Hepatocyte (in vitro differentiated cells): ENCODE data around the gene GAGE12H. TPM values are rescaled to one million over a fixed set of nuclear protein-coding genes. Genes with fewer than 3 reads are reported as not detected.
"Not testable (repeated sequence)": the region's sequence is repeated elsewhere in the genome, so short reads cannot be mapped to it uniquely, and the experiment has no call there.

Experiments
- DNase-seq: peaks from one replicate; pipeline ENCODE4 v3.0.0-alpha.2; 2016; ENCODE audit warnings: low spot score
- H2AFZ ChIP-seq: fragments of 200-600 bp; sonication (generic); 2 replicates; pipeline ENCODE4 v1.6.0; 2016; ENCODE audit warnings: antibody characterized with exemption, mild to moderate bottlenecking
- H3K27ac ChIP-seq: fragments of 200-600 bp; sonication (generic); 2 replicates; pipeline ENCODE4 v1.5.1; 2016; ENCODE audit warnings: mild to moderate bottlenecking
- H3K27me3 ChIP-seq: fragments of 200-600 bp; sonication (generic); 2 replicates; pipeline ENCODE4 v1.6.1; 2016
- H3K36me3 ChIP-seq: fragments of 200-600 bp; sonication (generic); replicated peaks from 2 replicates; pipeline ENCODE4 v1.5.1; 2016; ENCODE audit warnings: low read depth; ENCODE audit not compliant: insufficient read depth
- H3K4me1 ChIP-seq: fragments of 200-600 bp; sonication (generic); 2 replicates; pipeline ENCODE4 v1.5.1; 2016; ENCODE audit warnings: mild to moderate bottlenecking, moderate library complexity; ENCODE audit not compliant: insufficient read depth
- H3K4me2 ChIP-seq: fragments of 200-600 bp; sonication (generic); 2 replicates; pipeline ENCODE4 v1.6.0; 2016
- H3K4me3 ChIP-seq: fragments of 200-600 bp; sonication (generic); 2 replicates; pipeline ENCODE4 v1.5.1; 2016; ENCODE audit warnings: mild to moderate bottlenecking
- H3K79me2 ChIP-seq: fragments of 200-600 bp; sonication (generic); 2 replicates; pipeline ENCODE4 v1.6.0; 2017; ENCODE audit warnings: mild to moderate bottlenecking
- H3K9me2 ChIP-seq: fragments of 200-600 bp; sonication (generic); replicated peaks from 2 replicates; pipeline ENCODE4 v1.6.0; 2017; ENCODE audit warnings: mild to moderate bottlenecking; ENCODE audit not compliant: insufficient read depth
- H3K9me3 ChIP-seq: fragments of 200-600 bp; sonication (generic); 2 replicates; pipeline ENCODE4 v1.5.1; 2016; ENCODE audit warnings: low read depth, mild to moderate bottlenecking
- H4K20me1 ChIP-seq: fragments of 200-600 bp; sonication (generic); 2 replicates; pipeline ENCODE4 v1.6.0; 2016; ENCODE audit warnings: mild to moderate bottlenecking; ENCODE audit not compliant: insufficient read depth, poor library complexity, severe bottlenecking
- WGBS: methylation state at CpG from one replicate; pipeline ENCODE4 v1.1.6; 2016; ENCODE audit warnings: low lambda C conversion rate; ENCODE audit errors: missing lambda C conversion rate; 5-methylcytosine and 5-hydroxymethylcytosine counted together
- polyA plus RNA-seq: library from polyadenylated mRNA; unstranded; fragments of >200 nt; fragmentation: Nextera tagmentation; extraction: Ambion mirVana; gene quantifications from 2 replicates; pipeline ENCODE4 v1.2.1, GENCODE V29; 2016
- total RNA-seq: library from RNA; depleted of rRNA; stranded (reverse); fragments of >200 nt; gene quantifications from 2 replicates; pipeline ENCODE4 v1.2.3, GENCODE V29; 2014

The GAGE12H gene
- total RNA-seq = not detected in 2 replicates
- polyA plus RNA-seq = not detected in 2 replicates

GRCh38 chrX:49579649-49580048 lies at the start of gene GAGE12H:
Gene GAGE12H, plus strand, starts transcription at chrX:49579949. Its CDS starts 1,155 bp downstream, at chrX:49581104.
- H4K20me1 ChIP-seq, H3K4me2 ChIP-seq, H2AFZ ChIP-seq, H3K27ac ChIP-seq, H3K36me3 ChIP-seq, H3K27me3 ChIP-seq, H3K9me2 ChIP-seq, H3K4me3 ChIP-seq, DNase-seq, H3K4me1 ChIP-seq, H3K9me3 ChIP-seq, H3K79me2 ChIP-seq: not testable (repeated sequence)
- WGBS = no CpG with 5 or more reads among the region's 16 CpGs

GRCh38 chrX:49531877-49532276 lies 47.9 kb upstream of the GAGE12H start, which contains the start of gene GAGE12C:
Gene GAGE12C, plus strand, starts transcription at chrX:49532177. Its CDS starts 1,155 bp downstream, at chrX:49533332.
- not testable (repeated sequence) for H3K79me2 ChIP-seq, H3K27me3 ChIP-seq, H2AFZ ChIP-seq, H3K27ac ChIP-seq, H4K20me1 ChIP-seq, H3K9me3 ChIP-seq, H3K36me3 ChIP-seq, H3K4me3 ChIP-seq, H3K9me2 ChIP-seq, H3K4me2 ChIP-seq, DNase-seq, H3K4me1 ChIP-seq
- no CpG with 5 or more reads among the region's 16 CpGs for WGBS

GRCh38 chrX:49541433-49541832 lies 38.3 kb upstream of the GAGE12H start, which contains the start of gene GAGE12D:
Gene GAGE12D, plus strand, starts transcription at chrX:49541733. Its CDS starts 1,155 bp downstream, at chrX:49542888.
- not testable (repeated sequence) for H3K4me3 ChIP-seq, H3K36me3 ChIP-seq, H3K9me2 ChIP-seq, H3K4me1 ChIP-seq, H3K79me2 ChIP-seq, H3K27me3 ChIP-seq, H3K27ac ChIP-seq, H4K20me1 ChIP-seq, H2AFZ ChIP-seq, DNase-seq, H3K4me2 ChIP-seq, H3K9me3 ChIP-seq
- WGBS = no CpG with 5 or more reads among the region's 16 CpGs

- H3K27ac ChIP-seq, H4K20me1 ChIP-seq, H3K27me3 ChIP-seq, H3K4me3 ChIP-seq, H3K4me1 ChIP-seq, H2AFZ ChIP-seq, H3K36me3 ChIP-seq, DNase-seq, H3K79me2 ChIP-seq, H3K4me2 ChIP-seq, H3K9me2 ChIP-seq, H3K9me3 ChIP-seq: not testable (repeated sequence)
- WGBS = no CpG with 5 or more reads among the region's 16 CpGs
Measured at GRCh38 chrX:49550989-49551388, 28.8 kb upstream of the GAGE12H start, which contains the start of gene GAGE12E. Gene GAGE12E, plus strand, starts transcription at chrX:49551289. Its CDS starts 1,155 bp downstream, at chrX:49552444.

- H3K4me1 ChIP-seq, H4K20me1 ChIP-seq, H3K36me3 ChIP-seq, H2AFZ ChIP-seq, H3K79me2 ChIP-seq, H3K27me3 ChIP-seq, H3K4me3 ChIP-seq, H3K9me2 ChIP-seq, DNase-seq, H3K9me3 ChIP-seq, H3K4me2 ChIP-seq, H3K27ac ChIP-seq: not testable (repeated sequence)
- no CpG with 5 or more reads among the region's 16 CpGs for WGBS
Measured at GRCh38 chrX:49560542-49560941, 19.2 kb upstream of the GAGE12H start, which contains the start of gene GAGE12F. Gene GAGE12F, plus strand, starts transcription at chrX:49560842. Its CDS starts 1,155 bp downstream, at chrX:49561997.

- H3K79me2 ChIP-seq, H3K27me3 ChIP-seq, H3K9me2 ChIP-seq, H2AFZ ChIP-seq, H3K4me2 ChIP-seq, H3K27ac ChIP-seq, H4K20me1 ChIP-seq, DNase-seq, H3K4me3 ChIP-seq, H3K9me3 ChIP-seq, H3K36me3 ChIP-seq, H3K4me1 ChIP-seq: not testable (repeated sequence)
- no CpG with 5 or more reads among the region's 11 CpGs for WGBS
Measured at GRCh38 chrX:49568728-49569127, 11.0 kb upstream of the GAGE12H start.

- WGBS = no CpG with 5 or more reads among the region's 13 CpGs
Measured at GRCh38 chrX:49569152-49569551, 10.6 kb upstream of the GAGE12H start.

GRCh38 chrX:49570100-49570499 lies 9.6 kb upstream of the GAGE12H start, which contains the start of gene GAGE12G:
Gene GAGE12G, plus strand, starts transcription at chrX:49570400. Its CDS starts 1,155 bp downstream, at chrX:49571555.
- not testable (repeated sequence) for DNase-seq

More at GRCh38 chrX:49569152-49569551, 10.6 kb upstream of the GAGE12H start:
- H3K4me3 ChIP-seq, H3K9me2 ChIP-seq, H3K36me3 ChIP-seq, H2AFZ ChIP-seq, H3K4me1 ChIP-seq, H3K9me3 ChIP-seq, DNase-seq, H4K20me1 ChIP-seq, H3K4me2 ChIP-seq, H3K79me2 ChIP-seq, H3K27ac ChIP-seq, H3K27me3 ChIP-seq: not testable (repeated sequence)

GRCh38 chrX:49589196-49589595 lies 9.4 kb downstream of the GAGE12H start, which contains the start of gene GAGE2A:
Gene GAGE2A, plus strand, starts transcription at chrX:49589496. Its CDS starts 1,155 bp downstream, at chrX:49590651.
- not testable (repeated sequence) for H3K4me2 ChIP-seq, H3K79me2 ChIP-seq, H3K27ac ChIP-seq, DNase-seq, H3K9me3 ChIP-seq, H4K20me1 ChIP-seq, H3K27me3 ChIP-seq, H3K36me3 ChIP-seq, H3K4me3 ChIP-seq, H2AFZ ChIP-seq, H3K9me2 ChIP-seq, H3K4me1 ChIP-seq
- no CpG with 5 or more reads among the region's 16 CpGs for WGBS

More at GRCh38 chrX:49570100-49570499, 9.6 kb upstream of the GAGE12H start, which contains the start of gene GAGE12G:
- H3K36me3 ChIP-seq, H3K27ac ChIP-seq, H3K4me2 ChIP-seq, H3K4me3 ChIP-seq, H3K9me2 ChIP-seq, H3K27me3 ChIP-seq, H3K4me1 ChIP-seq, H4K20me1 ChIP-seq, H3K79me2 ChIP-seq, H2AFZ ChIP-seq, H3K9me3 ChIP-seq: not testable (repeated sequence)
- no CpG with 5 or more reads among the region's 16 CpGs for WGBS
